H9 (cell line): ENCODE measurements around the gene CHAMP1. TPM values are rescaled to one million over a fixed set of nuclear protein-coding genes. Genes with fewer than 3 reads are reported as not detected.

ENCODE experiments used
- DNase-seq: peaks from one replicate; pipeline ENCODE4 v3.0.0-alpha.2; 2017
- H2AFZ ChIP-seq: one replicate; pipeline ENCODE4 v1.6.1; 2013; ENCODE audit warnings: mild to moderate bottlenecking, low read length, control low read depth, moderate library complexity
- H2AK5ac ChIP-seq: 2 replicates; pipeline ENCODE4 v1.6.1; 2013; ENCODE audit warnings: low read length, control low read depth, mixed read lengths; ENCODE audit not compliant: insufficient read length
- H2BK120ac ChIP-seq: one replicate; pipeline ENCODE4 v1.6.1; 2013; ENCODE audit warnings: low read depth, mild to moderate bottlenecking, low read length, control low read depth, inconsistent platforms; ENCODE audit not compliant: poor library complexity, severe bottlenecking
- H2BK12ac ChIP-seq: 2 replicates; pipeline ENCODE4 v1.6.1; 2013; ENCODE audit warnings: low read length, control low read depth, mixed read lengths, low read depth; ENCODE audit not compliant: insufficient read length
- H2BK15ac ChIP-seq: 2 replicates; pipeline ENCODE4 v1.6.1; 2013; ENCODE audit warnings: low read depth, low read length, control low read depth
- H2BK20ac ChIP-seq: one replicate; pipeline ENCODE4 v1.6.1; 2013; ENCODE audit warnings: low read depth, mild to moderate bottlenecking, low read length, control low read depth, inconsistent platforms; ENCODE audit not compliant: poor library complexity, severe bottlenecking
- H2BK5ac ChIP-seq: 2 replicates; pipeline ENCODE4 v1.6.1; 2013; ENCODE audit warnings: low read length, control low read depth, mixed read lengths; ENCODE audit not compliant: insufficient read length
- H3K14ac ChIP-seq: 2 replicates; pipeline ENCODE4 v1.6.1; 2013; ENCODE audit warnings: low read length, control low read depth; ENCODE audit not compliant: insufficient read depth
- H3K18ac ChIP-seq: 2 replicates; pipeline ENCODE4 v1.6.1; 2013; ENCODE audit warnings: low read depth, mild to moderate bottlenecking, mixed read lengths, low read length, control low read depth; ENCODE audit not compliant: insufficient read length
- H3K23ac ChIP-seq: 2 replicates; pipeline ENCODE4 v1.6.1; 2013; ENCODE audit warnings: low read length, control low read depth, mixed read lengths, low read depth; ENCODE audit not compliant: insufficient read length
- H3K23me2 ChIP-seq: 2 replicates; pipeline ENCODE4 v1.6.1; 2013; ENCODE audit warnings: low read depth, mild to moderate bottlenecking, mixed read lengths, low read length, control low read depth; ENCODE audit not compliant: insufficient read length, poor library complexity, severe bottlenecking
- H3K27ac ChIP-seq: 2 replicates; pipeline ENCODE4 v1.5.1; 2013; ENCODE audit warnings: low read length, control low read depth, mixed read lengths, low read depth; ENCODE audit not compliant: insufficient read length
- H3K27me3 ChIP-seq: 2 replicates; pipeline ENCODE4 v1.6.1; 2013; ENCODE audit warnings: low read length, control low read depth, inconsistent platforms; ENCODE audit not compliant: insufficient read depth
- H3K4ac ChIP-seq: 2 replicates; pipeline ENCODE4 v1.6.1; 2013; ENCODE audit warnings: low read depth, mild to moderate bottlenecking, control low read depth, inconsistent platforms, low read length, moderate library complexity
- H3K4me1 ChIP-seq: 2 replicates; pipeline ENCODE4 v1.6.1; 2013; ENCODE audit warnings: low read length, control low read depth, inconsistent platforms; ENCODE audit not compliant: insufficient read depth
- H3K4me2 ChIP-seq: 2 replicates; pipeline ENCODE4 v1.6.1; 2013; ENCODE audit warnings: low read length, control low read depth, mixed read lengths; ENCODE audit not compliant: insufficient read length, insufficient read depth
- H3K56ac ChIP-seq: 2 replicates; pipeline ENCODE4 v1.6.1; 2013; ENCODE audit warnings: low read depth, mild to moderate bottlenecking, mixed read lengths, low read length, control low read depth; ENCODE audit not compliant: insufficient read length
- H3K79me1 ChIP-seq: 2 replicates; pipeline ENCODE4 v1.6.1; 2013; ENCODE audit warnings: low read depth, mild to moderate bottlenecking, moderate library complexity, low read length, control low read depth, inconsistent platforms; ENCODE audit not compliant: insufficient read depth, poor library complexity, severe bottlenecking
- H3K79me2 ChIP-seq: 2 replicates; pipeline ENCODE4 v1.6.1; 2013; ENCODE audit warnings: low read length, control low read depth, inconsistent platforms; ENCODE audit not compliant: insufficient read depth
- H3K9ac ChIP-seq: 2 replicates; pipeline ENCODE4 v1.6.1; 2013; ENCODE audit warnings: low read length, control low read depth, mixed read lengths; ENCODE audit not compliant: insufficient read length; ENCODE audit errors: extremely low read depth
- H3K9me3 ChIP-seq: one replicate; pipeline ENCODE4 v1.6.1; 2013; ENCODE audit warnings: low read depth, low read length, inconsistent platforms; ENCODE audit not compliant: control insufficient read depth
- H3T11ph ChIP-seq: one replicate; pipeline ENCODE4 v1.6.1; 2013; ENCODE audit warnings: mild to moderate bottlenecking, low read length, control low read depth, inconsistent platforms
- H4K20me1 ChIP-seq: one replicate; pipeline ENCODE4 v1.6.1; 2013; ENCODE audit not compliant: control insufficient read depth, insufficient read length, insufficient read depth
- H4K5ac ChIP-seq: 2 replicates; pipeline ENCODE4 v1.6.1; 2013; ENCODE audit warnings: low read depth, mild to moderate bottlenecking, mixed read lengths, low read length, control low read depth; ENCODE audit not compliant: insufficient read length
- H4K8ac ChIP-seq: replicated peaks from 2 replicates; pipeline ENCODE4 v1.6.1; 2013; ENCODE audit warnings: low read length, control low read depth, mixed read lengths, low read depth; ENCODE audit not compliant: insufficient read length
- H4K91ac ChIP-seq: 2 replicates; pipeline ENCODE4 v1.6.1; 2013; ENCODE audit warnings: low read depth, mild to moderate bottlenecking, moderate library complexity, mixed read lengths, low read length, control low read depth; ENCODE audit not compliant: insufficient read length
- H3K27ac Mint-ChIP-seq, 3 experiments: 2 replicates in 2 of 3; 3 replicates in 1 of 3; pipeline ENCODE4 v1.8.0; 2020 to 2021; ENCODE audit warnings: mixed read lengths in 3 of 3, mild to moderate bottlenecking in 1 of 3, moderate library complexity in 1 of 3
- H3K27me3 Mint-ChIP-seq: 2 replicates; pipeline ENCODE4 v1.8.0; 2021; ENCODE audit warnings: low read depth, mild to moderate bottlenecking, moderate library complexity, mixed read lengths
- H3K36me3 Mint-ChIP-seq, 3 experiments: 2 replicates in 2 of 3; 3 replicates in 1 of 3; pipeline ENCODE4 v1.8.0; 2020 to 2021; ENCODE audit warnings: low read depth in 3 of 3, mixed read lengths in 3 of 3; ENCODE audit not compliant: insufficient read depth in 1 of 3
- H3K4me1 Mint-ChIP-seq, 2 experiments: 2 replicates each; pipeline ENCODE4 v1.8.0; 2020; ENCODE audit warnings: mixed read lengths in 2 of 2
- H3K4me3 Mint-ChIP-seq, 2 experiments: 2 replicates in 1 of 2; 3 replicates in 1 of 2; pipeline ENCODE4 v1.8.0; 2020 to 2021; ENCODE audit warnings: mild to moderate bottlenecking in 2 of 2, mixed read lengths in 2 of 2, moderate library complexity in 1 of 2
- H3K9me3 Mint-ChIP-seq, 2 experiments: 2 replicates in 1 of 2; 3 replicates in 1 of 2; pipeline ENCODE4 v1.8.0; 2020; ENCODE audit warnings: mild to moderate bottlenecking in 2 of 2, mixed read lengths in 2 of 2, moderate library complexity in 1 of 2
- CTCF ChIP-seq: fragments of 200-600 bp; sonication (generic); conservative IDR thresholded peaks from 3 replicates; pipeline ENCODE4 v1.8.0; 2021; ENCODE audit warnings: antibody characterized with exemption, mild to moderate bottlenecking
- WGBS: extraction: QIAGEN DNeasy Blood & Tissue Kit; methylation state at CpG from one replicate; pipeline ENCODE4 v1.1.7; 2013; ENCODE audit warnings: missing lambda C conversion rate, low lambda C conversion rate, mixed read lengths; ENCODE audit not compliant: insufficient read length; ENCODE audit errors: extremely low coverage; 5-methylcytosine and 5-hydroxymethylcytosine counted together
- total RNA-seq: library from RNA; stranded (reverse); gene quantifications from 2 replicates; pipeline ENCODE4 v1.2.1, GENCODE V29; 2021

The CHAMP1 gene
- total RNA-seq, 1 experiment from 2014 or later = 62.1 TPM

- no peaks in the 10 kb centered on the region for H3K9me3 Mint-ChIP-seq
- H3K4me3 Mint-ChIP-seq = no peak overlapping the region
- Histone ChIP-seq H3K23me2 (peaks cover 3% of the 10 kb centered on the region), H3K4me1 (no peaks in the 10 kb centered on the region), H3K23ac (no peak overlapping the region), H2BK12ac (no peak overlapping the region), H2BK5ac (no peak overlapping the region), H2AFZ (no peak overlapping the region), H2BK120ac (no peak overlapping the region), H3K27me3 (no peaks in the 10 kb centered on the region), H4K8ac (no peak overlapping the region), H3K79me2 (peaks cover 4% of the 10 kb centered on the region; the same call in 1 of the 2 replicates), H2BK15ac (no peak overlapping the region), H3K9ac (no peak overlapping the region), H3T11ph (no peak overlapping the region), H3K56ac (no peak overlapping the region), H3K18ac (no peak overlapping the region), H2AK5ac (no peak overlapping the region), H4K91ac (no peak overlapping the region), H4K20me1 (no peaks in the 10 kb centered on the region), H3K4me2 (no peak overlapping the region), H3K4ac (no peak overlapping the region), H4K5ac (no peak overlapping the region), H3K27ac (no peak overlapping the region), H3K9me3 (no peaks in the 10 kb centered on the region), H3K14ac (no peak overlapping the region), H3K79me1 (no peaks in the 10 kb centered on the region), H2BK20ac (no peak overlapping the region)
- no peak overlapping the region for H3K27ac Mint-ChIP-seq
- H3K36me3 Mint-ChIP-seq = peaks cover 0 to 15% (median 9%) of the 10 kb centered on the region in 3 experiments; a peak in 4 of 7 replicates
- TF ChIP-seq CTCF = no peak
- DNase-seq = no peak
- WGBS = no CpG with 5 or more reads among the region's 2 CpGs
- no peaks in the 10 kb centered on the region for H3K27me3 Mint-ChIP-seq
- peaks cover 14 to 17% of the 10 kb centered on the region in 2 experiments for H3K4me1 Mint-ChIP-seq
These were observed 2.4 kb upstream of the CHAMP1 start for GRCh38 chr13:114311908-114312307.
